Measurements from ENCODE around the gene RBM20.
A peak's percentile ranks its signal among the peaks of the same experiment; 100 is the strongest.
"Not testable (repeated sequence)": the region's sequence is repeated elsewhere in the genome, so short reads cannot be mapped to it uniquely, and the experiment has no call there.

Gene RBM20

GRCh38 chr10:110853921-110854605 lies 209.9 kb downstream of the RBM20 start:
- no peak for DNase-seq (ENCODE audit: low read depth)

DNA sequence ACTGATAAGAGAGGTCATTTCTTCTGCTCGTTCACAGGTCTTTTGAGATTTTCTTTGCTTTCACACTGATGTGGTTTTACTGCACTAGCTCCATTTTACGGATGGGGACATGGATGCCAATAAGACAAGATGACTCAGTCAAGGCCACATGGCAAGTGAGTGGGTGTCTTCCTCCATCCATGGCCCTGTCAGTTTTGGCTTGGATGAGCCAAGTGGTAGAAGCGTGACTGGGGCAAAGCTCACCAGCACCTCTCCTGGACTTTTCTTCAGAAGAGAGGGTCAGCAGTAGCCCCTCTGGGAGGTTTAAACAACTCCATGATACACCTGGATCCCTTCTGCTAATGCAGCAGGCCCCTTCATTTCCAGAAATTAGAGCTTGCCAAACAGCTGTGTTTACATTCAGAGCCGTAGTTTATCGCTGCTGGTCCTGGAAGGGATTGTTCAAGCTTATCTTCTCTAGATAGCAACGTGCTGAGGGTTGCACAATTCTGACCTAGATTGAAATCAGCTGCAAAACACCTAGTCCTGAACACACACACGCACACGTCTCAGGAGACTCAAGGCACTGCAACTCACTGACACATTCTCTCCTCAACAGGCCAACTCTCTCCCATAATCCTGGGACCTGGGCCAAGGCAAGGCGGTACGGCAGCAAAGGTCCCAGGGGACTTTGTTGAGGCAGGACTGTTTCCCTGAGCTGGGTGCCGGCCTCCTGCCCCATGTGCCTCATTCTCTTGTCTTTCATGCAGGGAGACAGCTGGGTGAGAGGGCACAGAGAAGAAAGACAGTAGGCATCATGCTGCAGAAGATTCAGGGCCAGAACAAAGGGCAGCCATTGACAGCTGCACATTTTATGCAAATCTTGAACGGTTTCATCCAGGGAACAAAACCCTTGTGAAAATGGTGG lies 213.4 kb downstream of the RBM20 start:
- no peak for DNase-seq (ENCODE audit: low read depth)

GRCh38 chr10:110858297-110858934 lies 214.3 kb downstream of the RBM20 start:
- DNase-seq (ENCODE audit: low read depth) = no peak

DNA sequence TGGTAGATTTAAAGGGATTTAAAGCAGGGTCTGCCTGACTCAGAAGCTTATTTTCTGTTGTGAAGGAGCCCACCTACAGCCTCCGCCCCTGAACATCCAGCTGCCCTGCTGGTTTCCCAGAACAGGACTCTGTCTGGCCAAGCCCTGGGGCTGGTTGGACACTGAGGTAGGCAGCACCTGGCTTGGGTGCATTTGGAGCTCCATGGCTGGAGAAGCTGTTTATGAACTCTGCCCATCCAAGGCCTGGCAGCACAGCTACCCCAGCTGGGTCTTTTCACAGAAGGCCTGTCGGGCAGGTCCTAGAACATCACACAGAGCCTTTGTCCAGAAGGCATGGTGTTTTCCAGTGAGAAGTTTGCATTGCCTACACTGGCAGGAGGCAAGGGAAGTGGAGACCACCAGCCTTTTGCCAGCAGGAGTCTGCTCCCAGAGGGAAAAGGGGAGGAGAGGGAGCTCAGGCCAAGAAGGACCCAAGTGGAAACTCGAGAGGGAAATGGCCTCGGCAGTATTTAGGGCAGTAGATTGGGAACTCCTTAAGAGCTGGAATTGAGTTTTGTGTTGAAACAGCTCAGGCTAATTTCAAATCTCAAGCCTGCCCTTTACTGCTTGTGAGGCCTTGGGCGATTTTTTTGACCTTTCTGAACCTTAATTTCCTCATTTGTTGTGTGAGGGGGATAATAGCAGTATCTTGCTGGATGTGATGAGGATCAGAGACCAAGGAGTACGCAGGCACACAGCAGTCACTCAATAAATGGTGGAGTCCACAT lies 215.3 kb downstream of the RBM20 start:
- no peak for DNase-seq (ENCODE audit: low read depth)

DNA sequence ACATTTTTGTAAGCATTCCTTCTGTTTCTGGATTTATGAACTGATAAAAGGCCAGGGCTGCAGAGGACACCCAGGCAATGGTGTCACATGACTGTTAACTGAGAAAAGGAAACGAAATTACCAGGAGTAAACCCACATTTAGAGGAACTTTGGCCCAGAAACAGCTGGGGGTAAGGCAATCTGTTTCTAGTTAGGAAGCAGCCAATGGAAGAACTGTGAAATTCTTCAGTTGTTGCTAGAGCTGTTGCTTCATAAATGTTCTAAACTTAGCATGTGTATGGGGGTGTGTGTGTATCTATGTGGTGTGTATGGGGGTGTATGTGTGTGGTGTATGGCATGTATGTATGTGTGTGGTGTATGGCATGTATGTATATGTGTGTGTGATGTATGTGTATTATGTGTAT lies 215.8 kb downstream of the RBM20 start:
- no peak for DNase-seq (ENCODE audit: low read depth)

DNA sequence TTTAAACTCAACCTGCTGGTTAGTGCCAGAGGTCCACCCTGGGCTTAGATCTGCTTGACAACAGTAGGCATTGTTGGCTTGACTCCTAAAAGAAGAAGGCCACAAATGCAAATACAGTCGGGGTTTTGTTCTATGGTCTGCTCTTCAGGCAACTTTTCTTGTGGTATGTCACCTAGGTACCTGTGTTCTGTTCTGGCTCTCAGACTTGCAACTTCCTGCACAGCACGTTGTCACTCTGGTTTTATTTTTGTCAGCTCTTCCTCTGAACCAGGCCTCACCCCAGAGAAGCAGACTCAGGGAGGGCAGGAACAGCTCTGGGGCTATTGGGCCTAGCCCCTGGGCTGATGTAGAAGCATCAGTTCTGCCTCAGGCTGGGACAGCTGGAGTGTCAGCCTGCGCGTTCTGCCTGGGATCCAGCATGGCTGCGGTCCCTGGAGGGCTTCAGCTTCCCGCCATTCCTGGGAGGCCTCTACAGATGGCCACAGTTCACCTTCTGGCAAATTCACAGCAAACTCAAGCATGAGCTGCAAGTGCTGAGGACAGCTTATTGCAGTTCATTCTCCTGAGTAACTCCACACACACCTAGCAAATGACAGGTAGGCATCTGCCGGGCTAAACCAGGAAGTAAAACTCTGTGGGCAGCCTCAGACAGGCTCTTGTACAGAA lies 216.6 kb downstream of the RBM20 start:
- no peak for DNase-seq (ENCODE audit: low read depth)

DNA sequence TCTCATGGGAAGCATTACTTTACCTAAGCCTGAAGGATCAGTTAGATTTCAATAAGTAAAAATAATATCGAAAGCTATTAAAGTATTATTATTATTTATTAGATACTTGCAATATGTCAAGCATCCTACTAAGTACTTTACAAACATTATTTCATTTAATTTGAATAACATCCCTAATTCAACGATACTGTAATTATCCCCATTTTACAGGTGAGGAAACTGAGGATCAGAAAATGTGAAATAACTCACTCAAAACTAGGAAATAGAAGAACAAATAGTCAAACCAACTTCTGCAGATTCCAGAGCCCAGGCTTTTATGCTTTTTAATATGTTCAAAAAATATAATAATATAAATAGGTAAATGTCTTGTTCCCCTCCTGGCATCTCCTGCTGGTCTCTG lies 217.3 kb downstream of the RBM20 start:
- DNase-seq (ENCODE audit: low read depth) = no peak

- DNase-seq (ENCODE audit: low read depth) = no peak
Observed at GRCh38 chr10:110861930-110862649, 218.0 kb downstream of the RBM20 start.

GRCh38 chr10:110862961-110863360 lies 218.8 kb downstream of the RBM20 start:
- DNase-seq (ENCODE audit: low read depth) = no peak

DNA sequence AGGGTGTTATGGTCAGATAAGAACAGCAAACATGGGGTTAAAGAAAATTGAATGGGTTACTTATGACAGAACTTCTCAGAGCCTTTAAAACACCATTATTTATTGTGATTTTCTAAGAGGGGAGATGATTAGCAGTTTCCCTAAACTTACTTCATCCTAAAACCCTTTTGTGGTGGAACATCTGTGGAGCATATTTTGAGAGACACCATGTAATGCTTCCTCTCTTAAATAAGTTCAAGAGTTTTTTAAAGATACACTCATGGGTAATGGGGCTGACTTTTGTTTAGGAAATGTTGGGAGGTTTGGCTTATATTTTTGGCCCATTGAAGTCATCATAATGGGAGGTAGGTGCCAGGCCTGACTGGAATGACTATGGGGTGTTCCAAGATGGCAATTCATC lies 219.2 kb downstream of the RBM20 start:
- no peak for DNase-seq (ENCODE audit: low read depth)

GRCh38 chr10:110863956-110864355 lies 219.8 kb downstream of the RBM20 start:
- no peak for DNase-seq (ENCODE audit: low read depth)

DNA sequence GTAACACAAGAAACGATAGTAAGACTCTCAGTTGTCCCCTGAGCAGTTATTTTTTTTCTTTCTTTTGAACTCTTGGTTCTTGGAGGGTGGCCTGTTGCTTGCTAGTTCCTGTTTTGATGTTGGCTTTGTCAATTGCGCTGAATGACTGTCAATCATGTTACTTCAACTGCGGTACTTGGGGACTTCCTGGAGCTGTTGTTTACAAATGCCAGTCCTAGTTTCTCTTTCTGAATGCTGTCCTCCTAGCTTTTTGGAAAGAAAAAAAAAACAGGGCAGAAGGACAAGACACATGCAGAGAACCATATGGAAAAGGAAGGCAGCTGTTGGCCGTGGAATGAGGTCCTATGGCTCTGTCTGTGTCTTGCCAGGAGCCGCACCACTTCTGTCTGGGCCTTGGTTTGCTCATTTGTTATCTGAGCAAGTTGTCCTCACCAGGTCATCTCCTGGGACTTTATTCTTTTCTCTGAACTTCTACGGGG lies 220.6 kb downstream of the RBM20 start:
- DNase-seq (ENCODE audit: low read depth) = no peak

GRCh38 chr10:110865186-110865808 lies 221.2 kb downstream of the RBM20 start:
- DNase-seq (ENCODE audit: low read depth) = peak; percentile 78

DNA sequence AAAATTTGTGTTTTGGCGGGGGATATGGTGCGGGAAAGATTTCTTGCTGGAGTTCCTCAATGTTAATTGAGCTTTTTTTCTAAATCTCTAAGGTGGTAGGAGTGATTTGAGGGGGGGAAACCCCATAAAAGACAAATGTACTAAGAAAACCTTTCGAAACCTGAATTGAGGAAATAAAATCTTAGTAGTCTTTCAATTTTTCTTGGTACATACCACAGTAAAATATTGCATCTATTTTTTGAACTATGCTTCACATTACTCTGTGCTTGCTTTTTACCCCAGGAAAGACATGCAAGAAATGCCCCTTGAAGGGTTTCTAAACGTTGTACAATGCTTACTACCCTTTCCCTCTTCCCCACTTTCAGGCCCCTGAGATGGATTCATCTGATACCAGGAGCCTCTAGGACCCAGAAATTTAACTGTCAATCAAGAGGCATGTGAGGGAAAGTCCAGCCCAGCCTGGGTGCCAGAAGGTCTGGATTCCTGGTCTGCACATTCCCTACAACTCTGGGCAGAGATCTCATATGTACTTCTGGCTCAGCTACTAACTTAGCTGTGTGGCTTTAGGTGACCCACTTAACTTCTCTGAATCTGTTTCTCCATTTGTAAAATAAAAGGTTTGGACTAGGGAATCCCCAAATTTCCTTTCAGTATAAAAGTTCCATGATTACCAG lies 221.8 kb downstream of the RBM20 start:
- no peak for DNase-seq (ENCODE audit: low read depth)

GRCh38 chr10:110867011-110867806 lies 223.1 kb downstream of the RBM20 start:
- DNase-seq (ENCODE audit: low read depth) = not testable (repeated sequence)

- no peak for DNase-seq (ENCODE audit: low read depth)
Observed at GRCh38 chr10:110867807-110868465, 223.8 kb downstream of the RBM20 start.

- DNase-seq (ENCODE audit: low read depth) = no peak
Observed at GRCh38 chr10:110868981-110869380, 224.8 kb downstream of the RBM20 start.

DNA sequence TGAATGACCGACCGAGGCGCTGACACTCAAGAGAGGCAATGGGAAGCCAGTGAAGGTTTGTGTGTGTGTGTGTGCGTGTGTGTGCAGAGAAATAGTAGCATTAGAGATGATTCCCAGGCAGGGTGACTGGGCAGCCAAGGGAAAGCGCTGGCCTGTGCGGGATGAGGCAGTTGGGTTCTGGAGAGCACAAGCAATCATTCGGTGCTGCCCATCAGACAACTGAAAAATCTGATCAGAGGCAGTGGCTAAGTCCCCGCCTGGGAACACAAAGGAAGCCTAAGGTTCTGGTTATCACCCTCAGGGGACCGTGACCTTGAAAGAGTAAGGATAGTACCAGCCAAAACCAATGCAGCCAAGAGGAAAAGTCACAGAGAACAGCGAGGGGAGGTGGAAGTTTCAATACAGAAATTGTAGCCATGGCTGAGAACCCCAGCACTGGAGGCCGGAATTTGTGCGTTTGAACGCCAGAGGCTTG lies 226.7 kb downstream of the RBM20 start:
- DNase-seq (ENCODE audit: low read depth) = no peak

Data from ELR (cell line).